ENCODE measurements around the gene TMEM250.

TMEM250 gene

GRCh38 chr9:136120438-136120844 is 1.8 kb upstream of the TMEM250 start:
- FAIRE-seq (no peak), DNase-seq (ENCODE audit: insufficient read length, low spot score) (no peak)
- no peak for TF ChIP-seq CTCF (IDR thresholded peaks at IDR 0.05; ENCODE audit: insufficient read depth, missing control alignments)

GRCh38 chr9:136119883-136120393 is 1.3 kb upstream of the TMEM250 start:
- FAIRE-seq = no peak
- TF ChIP-seq CTCF (IDR thresholded peaks at IDR 0.05; ENCODE audit: insufficient read depth, missing control alignments) = no peak
- no peak for DNase-seq (ENCODE audit: insufficient read length, low spot score)

GRCh38 chr9:136119061-136119882 is 597 bp upstream of the TMEM250 start:
- DNase-seq (ENCODE audit: insufficient read length, low spot score) = no peak
- no peak for TF ChIP-seq CTCF (IDR thresholded peaks at IDR 0.05; ENCODE audit: insufficient read depth, missing control alignments)
- no peak for FAIRE-seq

GRCh38 chr9:136117916-136118319 is 757 bp downstream of the TMEM250 start:
- TF ChIP-seq CTCF (IDR thresholded peaks at IDR 0.05; ENCODE audit: insufficient read depth, missing control alignments) = no peak
- DNase-seq (ENCODE audit: insufficient read length, low spot score) (no peak), FAIRE-seq (no peak)

GRCh38 chr9:136117291-136117915 is 1.3 kb downstream of the TMEM250 start:
- no peak for TF ChIP-seq CTCF (IDR thresholded peaks at IDR 0.05; ENCODE audit: insufficient read depth, missing control alignments)
- no peak for DNase-seq (ENCODE audit: insufficient read length, low spot score)
- FAIRE-seq = no peak

GRCh38 chr9:136116360-136117098 is 2.1 kb downstream of the TMEM250 start:
- DNase-seq (ENCODE audit: insufficient read length, low spot score) = no peak
- TF ChIP-seq CTCF (IDR thresholded peaks at IDR 0.05; ENCODE audit: insufficient read depth, missing control alignments) = no peak
- no peak for FAIRE-seq

All from D721Med (cell line).